ENCODE data around the gene DOCK9.

Gene DOCK9

DNA sequence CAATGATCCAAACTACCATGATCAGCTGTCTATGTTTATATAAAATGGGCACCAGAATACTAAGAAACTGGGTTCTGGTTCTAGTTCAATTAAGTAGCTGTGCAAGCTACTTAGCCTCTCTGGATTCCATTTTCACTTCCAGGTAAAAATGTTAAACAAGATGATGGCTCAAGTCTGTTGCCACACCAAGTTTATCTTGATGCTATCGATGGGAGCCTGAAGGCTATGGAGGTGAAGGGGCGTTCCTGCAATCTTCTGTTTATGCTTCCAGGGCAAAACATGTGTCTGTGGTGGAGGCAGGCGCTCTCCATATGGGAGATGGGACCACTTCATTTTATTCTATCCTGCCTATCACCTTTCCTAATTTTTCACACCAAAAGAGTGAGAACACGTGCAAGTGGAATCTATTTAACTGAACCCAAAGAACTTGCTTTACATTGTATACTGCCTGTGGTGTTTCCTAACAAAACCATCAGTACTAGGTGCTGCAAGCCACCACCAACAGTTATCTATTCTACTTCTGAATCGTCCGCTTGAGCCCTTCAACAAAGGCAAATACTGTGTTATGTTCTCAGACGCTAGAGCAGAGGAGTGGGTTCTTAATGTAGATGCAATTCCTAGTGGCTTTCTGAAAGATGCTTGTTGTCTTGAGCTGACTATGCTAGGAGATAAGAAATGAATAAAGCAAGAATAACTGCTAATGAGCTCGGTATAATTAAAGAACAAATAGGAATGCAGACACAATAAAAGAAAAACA, 70.9 kb downstream of the DOCK9 start:
- Histone ChIP-seq H3K27me3 (ENCODE audit: insufficient read depth, low read depth, severe bottlenecking) (no peaks in the 10 kb centered on the region), H3K36me3 (peaks cover 18% of the 10 kb centered on the region), H3K4me3 (ENCODE audit: low read depth, low read length) (no peak overlapping the region), H3K27ac (no peak overlapping the region), H3K9me3 (ENCODE audit: severe bottlenecking) (peaks cover 6% of the 10 kb centered on the region)
- TF ChIP-seq, protein P1, sequence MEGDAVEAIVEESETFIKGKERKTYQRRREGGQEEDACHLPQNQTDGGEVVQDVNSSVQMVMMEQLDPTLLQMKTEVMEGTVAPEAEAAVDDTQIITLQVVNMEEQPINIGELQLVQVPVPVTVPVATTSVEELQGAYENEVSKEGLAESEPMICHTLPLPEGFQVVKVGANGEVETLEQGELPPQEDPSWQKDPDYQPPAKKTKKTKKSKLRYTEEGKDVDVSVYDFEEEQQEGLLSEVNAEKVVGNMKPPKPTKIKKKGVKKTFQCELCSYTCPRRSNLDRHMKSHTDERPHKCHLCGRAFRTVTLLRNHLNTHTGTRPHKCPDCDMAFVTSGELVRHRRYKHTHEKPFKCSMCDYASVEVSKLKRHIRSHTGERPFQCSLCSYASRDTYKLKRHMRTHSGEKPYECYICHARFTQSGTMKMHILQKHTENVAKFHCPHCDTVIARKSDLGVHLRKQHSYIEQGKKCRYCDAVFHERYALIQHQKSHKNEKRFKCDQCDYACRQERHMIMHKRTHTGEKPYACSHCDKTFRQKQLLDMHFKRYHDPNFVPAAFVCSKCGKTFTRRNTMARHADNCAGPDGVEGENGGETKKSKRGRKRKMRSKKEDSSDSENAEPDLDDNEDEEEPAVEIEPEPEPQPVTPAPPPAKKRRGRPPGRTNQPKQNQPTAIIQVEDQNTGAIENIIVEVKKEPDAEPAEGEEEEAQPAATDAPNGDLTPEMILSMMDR (IDR thresholded peaks at IDR 0.05; ENCODE audit: low read depth, low read length), result no peak
- no peak for DNase-seq

DNA sequence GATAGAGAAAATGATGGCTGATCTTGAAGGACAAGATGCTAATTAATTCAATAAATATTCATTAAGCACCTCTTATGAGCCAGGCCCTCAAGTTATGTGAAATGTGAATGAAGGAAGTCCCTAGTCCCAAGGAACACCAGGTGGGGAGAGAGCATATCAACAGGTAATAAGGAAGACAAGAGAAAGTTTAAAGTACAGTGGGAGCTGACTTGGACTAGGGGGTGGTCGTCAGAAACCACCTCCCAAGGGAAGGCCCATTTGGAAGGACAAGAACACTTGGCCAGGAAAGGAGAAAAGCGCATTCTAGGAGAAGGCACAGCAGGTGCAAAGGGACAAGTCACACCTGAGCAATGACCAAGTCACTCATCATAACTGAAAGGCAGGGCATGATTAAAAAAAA, 72.7 kb downstream of the DOCK9 start:
- no peaks in the 10 kb centered on the region for H3K27me3 ChIP-seq (ENCODE audit: insufficient read depth, low read depth, severe bottlenecking)
- no peak for DNase-seq
- H3K4me3 ChIP-seq (ENCODE audit: low read depth, low read length), result no peak overlapping the region
- H3K27ac ChIP-seq, result no peak overlapping the region
- peaks cover 30% of the 10 kb centered on the region for H3K36me3 ChIP-seq
- peaks cover 6% of the 10 kb centered on the region for H3K9me3 ChIP-seq (ENCODE audit: severe bottlenecking)
- TF ChIP-seq, protein P1 (IDR thresholded peaks at IDR 0.05; ENCODE audit: low read depth, low read length), result no peak

DNA sequence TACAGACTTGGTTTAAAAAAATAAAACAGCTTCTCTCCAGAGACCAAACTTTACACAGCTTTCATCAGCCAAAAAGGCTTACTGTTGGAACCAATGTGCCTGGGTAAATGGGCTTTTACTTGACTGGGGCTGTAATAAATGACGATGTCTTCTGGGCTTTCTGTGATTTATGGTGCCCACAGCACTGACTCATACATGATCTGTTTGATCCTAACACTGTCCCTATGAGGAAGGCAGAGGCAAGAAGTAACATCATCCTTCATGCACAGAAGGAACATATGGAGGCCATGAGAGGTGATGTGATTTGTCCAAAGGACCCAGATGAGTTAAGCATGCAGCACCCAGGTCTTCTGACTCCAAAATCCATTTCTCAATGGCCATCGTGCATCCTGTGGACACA, 77.4 kb downstream of the DOCK9 start:
- peaks cover 50% of the 10 kb centered on the region for H3K36me3 ChIP-seq

DNA sequence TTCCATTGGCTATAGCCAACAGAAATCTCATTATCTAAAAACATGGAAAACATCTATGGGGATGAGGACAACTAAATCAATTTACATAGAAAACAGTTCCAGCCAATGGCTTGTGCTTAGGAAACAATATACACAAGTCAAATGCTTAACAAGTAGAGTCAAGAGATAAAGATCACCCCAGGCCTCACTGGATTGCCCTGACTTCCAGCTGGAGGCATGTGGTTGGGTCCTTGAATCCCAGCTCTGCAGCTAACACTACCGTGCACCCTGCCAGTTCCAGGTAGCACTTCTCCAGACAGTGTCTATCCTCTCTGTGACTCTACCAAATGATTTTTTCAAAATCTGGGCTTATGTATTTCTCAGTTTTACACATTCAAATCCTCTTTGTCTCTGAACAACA, 80.2 kb downstream of the DOCK9 start:
- no peaks in the 10 kb centered on the region for H3K9me3 ChIP-seq (ENCODE audit: severe bottlenecking)
- TF ChIP-seq, protein P1 (IDR thresholded peaks at IDR 0.05; ENCODE audit: low read depth, low read length), result no peak
- no peak overlapping the region for H3K27ac ChIP-seq
- H3K36me3 ChIP-seq, result peaks cover 50% of the 10 kb centered on the region
- H3K4me3 ChIP-seq (ENCODE audit: low read depth, low read length), result no peak overlapping the region
- DNase-seq, result no peak
- H3K27me3 ChIP-seq (ENCODE audit: insufficient read depth, low read depth, severe bottlenecking), result no peaks in the 10 kb centered on the region

More for the DNA sequence above, 77.4 kb downstream of the DOCK9 start:
- DNase-seq, result no peak
- Histone ChIP-seq H3K27me3 (ENCODE audit: insufficient read depth, low read depth, severe bottlenecking) (no peaks in the 10 kb centered on the region), H3K4me3 (ENCODE audit: low read depth, low read length) (no peak overlapping the region), H3K27ac (no peak overlapping the region), H3K9me3 (ENCODE audit: severe bottlenecking) (no peaks in the 10 kb centered on the region)
- TF ChIP-seq, protein P1 (IDR thresholded peaks at IDR 0.05; ENCODE audit: low read depth, low read length), result no peak

DNA sequence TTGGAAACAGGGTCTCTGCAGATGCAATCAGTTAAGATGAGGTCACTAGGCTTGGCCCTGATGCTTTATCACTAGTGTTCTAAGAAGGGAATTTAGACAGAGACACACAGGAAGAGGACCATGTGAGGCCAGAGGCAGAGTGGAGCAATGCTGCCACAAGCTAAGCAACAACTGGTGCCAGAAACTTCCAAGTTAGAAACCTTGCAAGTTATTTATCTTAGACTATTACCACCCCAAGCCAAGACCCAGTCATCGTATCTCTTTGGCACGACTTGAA, 81.1 kb downstream of the DOCK9 start:
- peaks cover 42% of the 10 kb centered on the region for H3K36me3 ChIP-seq
- H3K9me3 ChIP-seq (ENCODE audit: severe bottlenecking), result no peaks in the 10 kb centered on the region
- no peak overlapping the region for H3K4me3 ChIP-seq (ENCODE audit: low read depth, low read length)
- TF ChIP-seq, protein P1 (IDR thresholded peaks at IDR 0.05; ENCODE audit: low read depth, low read length), result no peak
- DNase-seq, result no peak
- no peaks in the 10 kb centered on the region for H3K27me3 ChIP-seq (ENCODE audit: insufficient read depth, low read depth, severe bottlenecking)
- H3K27ac ChIP-seq, result no peak overlapping the region
